GM12872 (cell line): Measurements from ENCODE around the gene TFDP3.

Experiments
- CTCF ChIP-seq: IDR thresholded peaks from 3 replicates; pipeline ENCODE4 v1.5.1; 2011; ENCODE audit warnings: low read depth, mild to moderate bottlenecking, low read length, moderate library complexity; ENCODE audit not compliant: insufficient read depth

Gene TFDP3

GRCh38 chrX:133188631-133189030, 29.5 kb downstream of the TFDP3 start:
- no peak for TF ChIP-seq CTCF

GRCh38 chrX:133185938-133186337, 32.2 kb downstream of the TFDP3 start:
- TF ChIP-seq CTCF, result no peak

- no peak for TF ChIP-seq CTCF
Measured at GRCh38 chrX:133185119-133185518, 33.0 kb downstream of the TFDP3 start.

- no peak for TF ChIP-seq CTCF
Measured at GRCh38 chrX:133183806-133184205, 34.3 kb downstream of the TFDP3 start.

DNA sequence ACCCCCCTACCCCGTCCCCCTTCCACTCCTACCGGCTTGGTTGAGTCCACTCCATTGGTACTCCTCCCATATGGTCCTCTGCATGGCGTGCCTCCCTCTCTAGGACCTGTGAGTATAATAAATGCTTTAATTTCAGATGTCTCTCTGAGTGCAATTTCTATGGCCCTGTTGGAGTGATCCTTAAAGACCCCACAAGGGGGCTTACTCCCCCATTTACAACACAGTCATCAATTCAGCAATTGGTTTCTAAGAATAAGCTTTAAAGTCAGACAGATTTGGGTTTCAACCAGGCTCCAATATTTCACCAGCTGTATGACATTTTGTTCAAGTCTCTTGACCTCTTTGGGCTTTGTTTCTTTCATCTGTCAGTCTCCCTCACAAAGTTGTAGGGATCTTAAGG, 38.7 kb downstream of the TFDP3 start:
- no peak for TF ChIP-seq CTCF

GRCh38 chrX:133177202-133177601, 41.0 kb downstream of the TFDP3 start:
- TF ChIP-seq CTCF, result no peak

GRCh38 chrX:133175605-133176004, 42.5 kb downstream of the TFDP3 start:
- TF ChIP-seq CTCF, result no peak

DNA sequence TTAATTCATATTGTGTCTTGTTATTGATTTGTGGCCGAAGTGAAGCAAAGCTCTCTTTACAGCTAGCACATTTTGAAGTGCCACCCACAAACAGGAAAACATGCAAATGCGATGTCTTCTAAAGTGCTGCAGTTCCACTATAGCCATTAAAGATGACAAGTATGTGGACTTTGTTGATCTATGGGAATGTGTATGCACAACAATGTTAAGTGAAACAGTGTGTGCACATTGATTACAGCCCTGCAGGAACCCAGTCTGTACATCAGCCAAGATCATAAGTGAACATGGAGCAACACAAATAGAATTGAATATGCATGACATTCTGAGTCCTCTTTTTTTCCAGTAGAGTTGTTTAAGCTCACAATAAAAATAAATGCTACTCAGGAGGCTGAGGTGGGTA, 43.0 kb downstream of the TFDP3 start:
- no peak for TF ChIP-seq CTCF
